H9 (cell line): Measurements from ENCODE around the gene PCYT1A. TPM values are rescaled to one million over a fixed set of nuclear protein-coding genes. Genes with fewer than 3 reads are reported as not detected.

Source experiments
- DNase-seq: peaks from one replicate; pipeline ENCODE4 v3.0.0-alpha.2; 2017
- H2AFZ ChIP-seq: one replicate; pipeline ENCODE4 v1.6.1; 2013; ENCODE audit warnings: mild to moderate bottlenecking, low read length, control low read depth, moderate library complexity
- H2AK5ac ChIP-seq: 2 replicates; pipeline ENCODE4 v1.6.1; 2013; ENCODE audit warnings: low read length, control low read depth, mixed read lengths; ENCODE audit not compliant: insufficient read length
- H2BK120ac ChIP-seq: one replicate; pipeline ENCODE4 v1.6.1; 2013; ENCODE audit warnings: low read depth, mild to moderate bottlenecking, low read length, control low read depth, inconsistent platforms; ENCODE audit not compliant: poor library complexity, severe bottlenecking
- H2BK12ac ChIP-seq: 2 replicates; pipeline ENCODE4 v1.6.1; 2013; ENCODE audit warnings: low read length, control low read depth, mixed read lengths, low read depth; ENCODE audit not compliant: insufficient read length
- H2BK15ac ChIP-seq: 2 replicates; pipeline ENCODE4 v1.6.1; 2013; ENCODE audit warnings: low read depth, low read length, control low read depth
- H2BK20ac ChIP-seq: one replicate; pipeline ENCODE4 v1.6.1; 2013; ENCODE audit warnings: low read depth, mild to moderate bottlenecking, low read length, control low read depth, inconsistent platforms; ENCODE audit not compliant: poor library complexity, severe bottlenecking
- H2BK5ac ChIP-seq: 2 replicates; pipeline ENCODE4 v1.6.1; 2013; ENCODE audit warnings: low read length, control low read depth, mixed read lengths; ENCODE audit not compliant: insufficient read length
- H3K14ac ChIP-seq: 2 replicates; pipeline ENCODE4 v1.6.1; 2013; ENCODE audit warnings: low read length, control low read depth; ENCODE audit not compliant: insufficient read depth
- H3K18ac ChIP-seq: 2 replicates; pipeline ENCODE4 v1.6.1; 2013; ENCODE audit warnings: low read depth, mild to moderate bottlenecking, mixed read lengths, low read length, control low read depth; ENCODE audit not compliant: insufficient read length
- H3K23ac ChIP-seq: 2 replicates; pipeline ENCODE4 v1.6.1; 2013; ENCODE audit warnings: low read length, control low read depth, mixed read lengths, low read depth; ENCODE audit not compliant: insufficient read length
- H3K23me2 ChIP-seq: 2 replicates; pipeline ENCODE4 v1.6.1; 2013; ENCODE audit warnings: low read depth, mild to moderate bottlenecking, mixed read lengths, low read length, control low read depth; ENCODE audit not compliant: insufficient read length, poor library complexity, severe bottlenecking
- H3K27ac ChIP-seq: 2 replicates; pipeline ENCODE4 v1.5.1; 2013; ENCODE audit warnings: low read length, control low read depth, mixed read lengths, low read depth; ENCODE audit not compliant: insufficient read length
- H3K27me3 ChIP-seq: 2 replicates; pipeline ENCODE4 v1.6.1; 2013; ENCODE audit warnings: low read length, control low read depth, inconsistent platforms; ENCODE audit not compliant: insufficient read depth
- H3K4ac ChIP-seq: 2 replicates; pipeline ENCODE4 v1.6.1; 2013; ENCODE audit warnings: low read depth, mild to moderate bottlenecking, control low read depth, inconsistent platforms, low read length, moderate library complexity
- H3K4me1 ChIP-seq: 2 replicates; pipeline ENCODE4 v1.6.1; 2013; ENCODE audit warnings: low read length, control low read depth, inconsistent platforms; ENCODE audit not compliant: insufficient read depth
- H3K4me2 ChIP-seq: 2 replicates; pipeline ENCODE4 v1.6.1; 2013; ENCODE audit warnings: low read length, control low read depth, mixed read lengths; ENCODE audit not compliant: insufficient read length, insufficient read depth
- H3K56ac ChIP-seq: 2 replicates; pipeline ENCODE4 v1.6.1; 2013; ENCODE audit warnings: low read depth, mild to moderate bottlenecking, mixed read lengths, low read length, control low read depth; ENCODE audit not compliant: insufficient read length
- H3K79me1 ChIP-seq: 2 replicates; pipeline ENCODE4 v1.6.1; 2013; ENCODE audit warnings: low read depth, mild to moderate bottlenecking, moderate library complexity, low read length, control low read depth, inconsistent platforms; ENCODE audit not compliant: insufficient read depth, poor library complexity, severe bottlenecking
- H3K79me2 ChIP-seq: 2 replicates; pipeline ENCODE4 v1.6.1; 2013; ENCODE audit warnings: low read length, control low read depth, inconsistent platforms; ENCODE audit not compliant: insufficient read depth
- H3K9ac ChIP-seq: 2 replicates; pipeline ENCODE4 v1.6.1; 2013; ENCODE audit warnings: low read length, control low read depth, mixed read lengths; ENCODE audit not compliant: insufficient read length; ENCODE audit errors: extremely low read depth
- H3K9me3 ChIP-seq: one replicate; pipeline ENCODE4 v1.6.1; 2013; ENCODE audit warnings: low read depth, low read length, inconsistent platforms; ENCODE audit not compliant: control insufficient read depth
- H3T11ph ChIP-seq: one replicate; pipeline ENCODE4 v1.6.1; 2013; ENCODE audit warnings: mild to moderate bottlenecking, low read length, control low read depth, inconsistent platforms
- H4K20me1 ChIP-seq: one replicate; pipeline ENCODE4 v1.6.1; 2013; ENCODE audit not compliant: control insufficient read depth, insufficient read length, insufficient read depth
- H4K5ac ChIP-seq: 2 replicates; pipeline ENCODE4 v1.6.1; 2013; ENCODE audit warnings: low read depth, mild to moderate bottlenecking, mixed read lengths, low read length, control low read depth; ENCODE audit not compliant: insufficient read length
- H4K8ac ChIP-seq: replicated peaks from 2 replicates; pipeline ENCODE4 v1.6.1; 2013; ENCODE audit warnings: low read length, control low read depth, mixed read lengths, low read depth; ENCODE audit not compliant: insufficient read length
- H4K91ac ChIP-seq: 2 replicates; pipeline ENCODE4 v1.6.1; 2013; ENCODE audit warnings: low read depth, mild to moderate bottlenecking, moderate library complexity, mixed read lengths, low read length, control low read depth; ENCODE audit not compliant: insufficient read length
- H3K27ac Mint-ChIP-seq, 3 experiments: 2 replicates in 2 of 3; 3 replicates in 1 of 3; pipeline ENCODE4 v1.8.0; 2020 to 2021; ENCODE audit warnings: mixed read lengths in 3 of 3, mild to moderate bottlenecking in 1 of 3, moderate library complexity in 1 of 3
- H3K27me3 Mint-ChIP-seq: 2 replicates; pipeline ENCODE4 v1.8.0; 2021; ENCODE audit warnings: low read depth, mild to moderate bottlenecking, moderate library complexity, mixed read lengths
- H3K36me3 Mint-ChIP-seq, 3 experiments: 2 replicates in 2 of 3; 3 replicates in 1 of 3; pipeline ENCODE4 v1.8.0; 2020 to 2021; ENCODE audit warnings: low read depth in 3 of 3, mixed read lengths in 3 of 3; ENCODE audit not compliant: insufficient read depth in 1 of 3
- H3K4me1 Mint-ChIP-seq, 2 experiments: 2 replicates each; pipeline ENCODE4 v1.8.0; 2020; ENCODE audit warnings: mixed read lengths in 2 of 2
- H3K4me3 Mint-ChIP-seq, 2 experiments: 2 replicates in 1 of 2; 3 replicates in 1 of 2; pipeline ENCODE4 v1.8.0; 2020 to 2021; ENCODE audit warnings: mild to moderate bottlenecking in 2 of 2, mixed read lengths in 2 of 2, moderate library complexity in 1 of 2
- H3K9me3 Mint-ChIP-seq, 2 experiments: 2 replicates in 1 of 2; 3 replicates in 1 of 2; pipeline ENCODE4 v1.8.0; 2020; ENCODE audit warnings: mild to moderate bottlenecking in 2 of 2, mixed read lengths in 2 of 2, moderate library complexity in 1 of 2
- WGBS: extraction: QIAGEN DNeasy Blood & Tissue Kit; methylation state at CpG from one replicate; pipeline ENCODE4 v1.1.7; 2013; ENCODE audit warnings: missing lambda C conversion rate, low lambda C conversion rate, mixed read lengths; ENCODE audit not compliant: insufficient read length; ENCODE audit errors: extremely low coverage; 5-methylcytosine and 5-hydroxymethylcytosine counted together
- total RNA-seq: library from RNA; stranded (reverse); gene quantifications from 2 replicates; pipeline ENCODE4 v1.2.1, GENCODE V29; 2021
- TF ChIP-seq, protein P1 (sequence below): fragments of 200-600 bp; sonication (generic); conservative IDR thresholded peaks from 3 replicates; pipeline ENCODE4 v1.8.0; 2021; ENCODE audit warnings: antibody characterized with exemption, mild to moderate bottlenecking

The PCYT1A gene
- total RNA-seq, 1 experiment from 2014 or later: 31.6 TPM

DNA sequence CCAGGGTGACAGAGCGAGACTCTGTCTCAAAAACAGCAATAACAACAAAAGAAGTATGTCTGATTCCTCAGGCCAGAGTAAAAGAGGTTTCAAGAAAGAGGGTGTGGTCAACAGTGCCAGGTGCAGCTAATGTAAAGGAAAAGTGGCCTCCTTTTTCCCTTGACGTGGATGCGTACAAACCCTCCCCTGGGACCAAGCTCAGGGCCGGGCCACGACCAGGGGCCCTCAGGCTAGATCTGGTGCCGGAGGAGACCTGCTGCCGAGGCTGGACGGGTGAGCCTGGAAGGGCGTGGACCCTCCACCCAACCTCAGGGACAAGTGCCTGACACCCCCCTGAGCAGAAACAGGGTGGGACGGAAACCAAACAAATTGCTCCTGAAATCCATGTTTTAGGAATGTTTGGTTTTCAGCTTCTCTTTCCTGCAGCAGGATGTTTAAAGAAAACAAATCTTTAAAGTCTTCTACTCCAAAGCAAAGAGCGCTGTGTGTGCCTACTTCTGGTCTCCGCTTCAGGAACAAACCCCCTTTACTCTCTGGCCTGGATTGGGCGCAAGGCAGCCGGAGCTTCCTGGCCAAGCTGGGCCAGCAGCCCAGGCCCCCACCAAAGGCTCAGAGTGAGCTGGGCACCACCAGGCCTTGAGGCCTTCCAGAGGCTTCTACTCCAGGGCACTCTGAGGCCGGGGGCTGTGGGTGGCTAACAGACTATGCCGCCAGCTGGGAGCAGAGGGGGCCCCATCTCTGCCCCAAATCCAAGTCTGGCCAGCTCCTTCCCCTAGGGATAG is 97.8 kb downstream of the PCYT1A start:
- H4K8ac ChIP-seq: no peak overlapping the region
- no peaks in the 10 kb centered on the region for H3K9me3 Mint-ChIP-seq

More for the DNA sequence above, 97.8 kb downstream of the PCYT1A start:
- Mint-ChIP-seq H3K36me3 (no peaks in the 10 kb centered on the region), H3K27me3 (no peaks in the 10 kb centered on the region), H3K27ac (0 out of 7 replicates have a peak overlapping the region, but pooled peaks of 1 of the 3 experiments have one; percentile 18), H3K4me1 (peaks cover 15 to 26% of the 10 kb centered on the region in 2 experiments), H3K4me3 (no peak overlapping the region)
- Histone ChIP-seq H4K5ac (no peak overlapping the region), H2BK20ac (no peak overlapping the region), H3K4me1 (no peaks in the 10 kb centered on the region), H3K18ac (no peak overlapping the region), H3K4ac (no peak overlapping the region), H3K79me1 (no peaks in the 10 kb centered on the region), H2BK12ac (no peak overlapping the region), H3K23ac (no peak overlapping the region), H3K56ac (no peak overlapping the region), H3K23me2 (no peaks in the 10 kb centered on the region), H2AFZ (no peak overlapping the region), H2AK5ac (no peak overlapping the region), H3K4me2 (no peak overlapping the region), H2BK120ac (no peak overlapping the region), H3K9ac (no peak overlapping the region), H4K20me1 (no peaks in the 10 kb centered on the region), H3K27ac (no peak overlapping the region), H2BK5ac (no peak overlapping the region), H3K79me2 (no peaks in the 10 kb centered on the region), H3T11ph (no peak overlapping the region), H3K14ac (no peak overlapping the region), H4K91ac (no peak overlapping the region), H3K9me3 (no peaks in the 10 kb centered on the region), H2BK15ac (no peak overlapping the region), H3K27me3 (no peaks in the 10 kb centered on the region)
- no CpG with 5 or more reads among the region's 16 CpGs for WGBS
- TF ChIP-seq, protein P1, sequence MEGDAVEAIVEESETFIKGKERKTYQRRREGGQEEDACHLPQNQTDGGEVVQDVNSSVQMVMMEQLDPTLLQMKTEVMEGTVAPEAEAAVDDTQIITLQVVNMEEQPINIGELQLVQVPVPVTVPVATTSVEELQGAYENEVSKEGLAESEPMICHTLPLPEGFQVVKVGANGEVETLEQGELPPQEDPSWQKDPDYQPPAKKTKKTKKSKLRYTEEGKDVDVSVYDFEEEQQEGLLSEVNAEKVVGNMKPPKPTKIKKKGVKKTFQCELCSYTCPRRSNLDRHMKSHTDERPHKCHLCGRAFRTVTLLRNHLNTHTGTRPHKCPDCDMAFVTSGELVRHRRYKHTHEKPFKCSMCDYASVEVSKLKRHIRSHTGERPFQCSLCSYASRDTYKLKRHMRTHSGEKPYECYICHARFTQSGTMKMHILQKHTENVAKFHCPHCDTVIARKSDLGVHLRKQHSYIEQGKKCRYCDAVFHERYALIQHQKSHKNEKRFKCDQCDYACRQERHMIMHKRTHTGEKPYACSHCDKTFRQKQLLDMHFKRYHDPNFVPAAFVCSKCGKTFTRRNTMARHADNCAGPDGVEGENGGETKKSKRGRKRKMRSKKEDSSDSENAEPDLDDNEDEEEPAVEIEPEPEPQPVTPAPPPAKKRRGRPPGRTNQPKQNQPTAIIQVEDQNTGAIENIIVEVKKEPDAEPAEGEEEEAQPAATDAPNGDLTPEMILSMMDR: no peak
- no peak for DNase-seq
